GM18526 (cell line): Measurements from ENCODE around the gene FAP.

Source experiments
- POLR2A ChIP-seq: IDR thresholded peaks from 3 replicates; pipeline ENCODE4 v1.6.1; 2011; ENCODE audit not compliant: insufficient read length; ENCODE audit errors: extremely low read depth

FAP gene

DNA sequence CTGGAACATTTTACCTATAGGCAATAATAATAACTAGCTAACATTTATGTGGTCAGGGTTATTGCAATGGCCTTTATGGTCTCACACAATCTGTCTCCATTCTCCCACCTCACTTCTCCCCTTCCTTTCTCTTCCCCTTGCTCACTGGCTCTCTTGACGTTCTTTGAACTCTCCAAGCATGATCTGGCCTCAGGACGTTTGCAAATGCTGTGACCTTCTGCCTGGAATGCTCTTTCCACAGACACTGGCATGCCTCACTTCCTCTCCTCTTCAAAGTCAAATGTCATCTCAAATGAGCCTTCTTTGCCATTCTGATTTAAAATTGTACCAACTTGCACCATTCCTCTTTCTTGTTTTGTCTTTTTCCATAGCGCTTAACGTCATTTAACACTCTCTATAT, 65.9 kb downstream of the FAP start:
- no peak for TF ChIP-seq POLR2A

DNA sequence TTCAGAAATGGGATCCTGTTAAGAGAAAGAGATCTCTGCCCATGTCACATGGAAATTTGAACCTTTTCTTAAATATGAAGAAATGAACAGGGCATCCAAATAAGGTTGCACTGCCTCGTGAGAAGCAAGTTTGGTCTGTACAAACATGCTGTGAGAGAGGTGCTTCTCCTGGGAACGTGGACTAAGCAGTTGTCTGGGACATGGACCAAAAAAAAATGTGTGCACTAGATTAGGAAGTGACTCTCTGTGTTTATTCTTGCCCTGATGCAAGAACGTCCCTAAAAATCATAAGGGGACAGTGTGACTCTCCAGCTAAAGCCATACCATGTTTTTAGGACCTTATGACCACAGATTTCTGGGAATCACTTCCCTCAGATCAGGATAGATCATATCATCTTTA, 67.5 kb downstream of the FAP start:
- no peak for TF ChIP-seq POLR2A

DNA sequence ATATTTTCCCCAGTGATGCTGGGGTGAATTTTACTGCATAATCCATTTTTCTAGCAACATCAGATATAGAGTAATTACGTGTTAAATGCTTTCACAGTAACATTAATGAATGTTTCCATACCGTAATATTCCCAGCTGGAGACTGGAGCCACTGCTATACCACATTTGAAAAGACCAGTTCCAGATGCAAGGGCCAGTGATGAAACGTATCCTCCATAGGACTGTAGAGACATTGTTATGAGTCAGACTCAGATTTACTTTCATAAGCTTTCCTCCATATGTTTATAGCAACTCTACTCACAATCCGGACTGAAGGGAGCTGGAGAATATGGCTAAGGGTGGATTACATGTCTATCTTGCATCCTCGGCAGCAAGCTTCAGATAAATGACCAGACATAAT, 68.5 kb downstream of the FAP start:
- no peak for TF ChIP-seq POLR2A

DNA sequence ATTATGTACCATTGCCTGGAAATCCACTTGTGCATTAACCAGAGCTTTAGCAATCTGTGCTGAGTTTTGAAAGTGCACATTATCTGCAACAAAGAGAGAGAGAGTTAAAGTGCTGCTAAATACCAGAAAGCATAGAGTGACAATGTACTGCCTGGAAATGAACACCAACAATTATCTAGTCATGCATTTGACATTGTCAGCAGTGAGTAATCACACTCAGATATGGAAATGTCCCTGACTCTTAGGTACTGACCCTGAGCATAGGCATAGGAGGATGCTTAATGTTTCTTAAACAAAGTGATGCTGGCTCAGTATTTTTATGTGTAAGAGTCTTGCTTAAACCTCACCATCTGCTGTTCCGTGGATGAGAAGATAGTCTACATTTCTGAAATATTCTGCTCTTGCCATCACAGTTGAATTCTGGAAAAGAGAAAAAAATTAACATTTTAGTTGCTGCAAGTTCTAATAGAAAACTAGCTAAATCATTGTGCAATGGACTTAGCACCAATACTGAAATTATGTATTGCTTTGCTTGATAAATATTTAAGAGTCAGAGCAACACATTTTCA, 70.4 kb downstream of the FAP start:
- TF ChIP-seq POLR2A, result no peak

DNA sequence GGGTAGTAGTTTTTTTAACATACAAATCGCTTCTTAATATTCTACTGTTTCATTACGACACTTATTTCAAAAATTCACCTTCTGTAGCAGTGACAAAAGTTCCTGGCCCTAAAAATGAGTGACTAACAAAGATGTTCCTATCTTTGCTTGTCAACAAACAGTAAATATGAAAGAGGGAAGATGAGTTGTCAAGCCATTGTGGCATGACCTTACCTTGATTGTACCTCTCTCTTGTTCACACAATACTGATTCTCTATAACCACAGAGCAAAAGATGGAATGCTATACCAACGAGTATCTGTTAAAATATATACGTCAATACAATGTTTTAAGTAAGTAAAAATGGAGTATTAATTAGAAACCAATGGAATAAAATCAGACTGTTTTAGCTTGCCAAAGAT, 76.5 kb downstream of the FAP start:
- no peak for TF ChIP-seq POLR2A

DNA sequence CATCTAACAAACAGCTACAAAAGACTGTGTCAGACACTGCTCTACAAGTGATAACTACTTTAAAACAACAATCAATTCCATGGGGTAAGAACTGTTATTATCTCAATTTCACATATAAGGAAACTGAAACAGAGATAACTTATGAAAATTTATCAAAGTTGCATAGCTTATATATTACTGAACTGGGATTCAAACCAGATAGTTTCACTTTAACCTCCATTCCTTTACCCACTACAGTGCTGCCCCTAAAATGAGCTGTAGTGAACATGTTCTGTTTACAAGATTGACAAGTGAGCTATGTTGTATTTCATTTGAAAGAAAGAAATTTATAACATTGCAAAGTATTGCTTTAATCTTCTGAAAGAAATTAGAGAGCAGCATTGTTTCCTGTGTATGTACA, 77.1 kb downstream of the FAP start:
- no peak for TF ChIP-seq POLR2A

DNA sequence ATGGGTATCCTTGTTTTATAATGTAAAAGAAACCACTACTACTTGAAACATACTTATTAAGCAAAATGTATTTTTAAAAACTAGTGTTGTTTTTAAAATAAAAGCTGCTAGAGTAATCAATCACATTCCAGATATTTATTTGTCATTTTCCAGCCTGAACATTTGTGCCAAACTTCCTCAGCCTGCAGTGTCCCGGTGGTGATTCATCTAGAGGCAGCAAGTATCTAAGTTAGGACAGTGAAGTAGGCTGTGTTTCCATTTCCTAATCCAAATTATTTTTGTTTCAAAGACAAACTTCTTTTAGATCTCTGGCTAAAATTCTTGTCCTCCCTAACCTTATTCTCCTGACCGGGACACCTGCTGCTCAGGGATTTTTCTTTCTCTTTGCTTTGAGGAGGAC, 78.4 kb downstream of the FAP start:
- no peak for TF ChIP-seq POLR2A

DNA sequence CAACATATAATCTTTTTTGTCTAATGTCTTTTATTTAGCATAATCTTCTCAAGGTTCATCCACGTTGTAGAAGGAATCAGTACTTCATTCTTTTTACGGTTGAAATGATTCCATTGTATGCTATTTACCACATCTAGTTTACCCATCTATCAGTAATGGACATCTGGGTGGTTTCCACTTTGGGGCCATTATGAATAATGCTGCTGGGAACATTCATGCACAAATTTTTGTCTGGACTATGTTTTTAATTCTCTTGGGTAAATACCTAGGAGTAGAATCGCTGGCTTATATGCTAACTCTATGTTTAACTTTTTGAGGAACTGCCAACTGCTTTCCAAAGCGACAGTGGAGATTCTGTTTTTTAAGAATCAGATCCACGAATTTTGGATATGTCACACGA, 83.8 kb downstream of the FAP start:
- TF ChIP-seq POLR2A, result no peak

DNA sequence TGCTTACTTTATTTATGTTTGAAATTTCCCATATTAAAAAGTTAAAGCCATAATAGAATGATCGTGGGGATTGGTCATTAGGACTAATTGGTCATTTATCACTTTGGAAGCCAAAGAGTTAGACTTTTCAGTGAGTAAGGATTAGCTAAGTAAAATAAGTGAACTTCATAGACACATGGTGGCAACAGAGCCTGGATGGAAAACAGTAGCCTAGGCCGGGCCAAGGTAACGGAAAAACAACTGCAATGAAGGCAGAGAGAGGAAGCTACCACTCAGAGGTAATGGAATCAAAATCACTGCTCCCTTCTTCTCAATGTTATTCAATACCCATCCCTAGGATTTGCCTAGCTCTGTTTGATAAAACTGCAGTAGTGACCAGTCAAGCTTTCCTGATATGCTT, 87.1 kb downstream of the FAP start:
- no peak for TF ChIP-seq POLR2A

DNA sequence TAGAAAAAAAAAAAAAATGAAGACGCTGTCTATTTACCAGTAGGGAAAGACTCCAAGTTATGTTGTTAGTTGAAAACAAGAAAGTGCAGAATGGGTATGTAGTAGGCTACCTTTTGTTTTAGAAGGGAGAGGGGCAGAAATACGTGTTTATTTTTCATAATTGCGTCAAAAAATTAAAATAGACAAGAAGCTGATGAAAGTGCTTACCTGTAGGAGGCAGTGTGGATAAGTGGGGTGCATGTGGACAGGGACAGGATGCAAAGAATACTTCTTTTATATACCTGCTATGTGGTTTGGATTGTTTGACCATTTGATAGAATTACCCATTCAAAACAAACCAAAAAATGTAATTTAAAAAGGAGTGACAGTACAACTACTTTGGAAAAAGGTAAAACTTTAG, 88.2 kb downstream of the FAP start:
- no peak for TF ChIP-seq POLR2A

DNA sequence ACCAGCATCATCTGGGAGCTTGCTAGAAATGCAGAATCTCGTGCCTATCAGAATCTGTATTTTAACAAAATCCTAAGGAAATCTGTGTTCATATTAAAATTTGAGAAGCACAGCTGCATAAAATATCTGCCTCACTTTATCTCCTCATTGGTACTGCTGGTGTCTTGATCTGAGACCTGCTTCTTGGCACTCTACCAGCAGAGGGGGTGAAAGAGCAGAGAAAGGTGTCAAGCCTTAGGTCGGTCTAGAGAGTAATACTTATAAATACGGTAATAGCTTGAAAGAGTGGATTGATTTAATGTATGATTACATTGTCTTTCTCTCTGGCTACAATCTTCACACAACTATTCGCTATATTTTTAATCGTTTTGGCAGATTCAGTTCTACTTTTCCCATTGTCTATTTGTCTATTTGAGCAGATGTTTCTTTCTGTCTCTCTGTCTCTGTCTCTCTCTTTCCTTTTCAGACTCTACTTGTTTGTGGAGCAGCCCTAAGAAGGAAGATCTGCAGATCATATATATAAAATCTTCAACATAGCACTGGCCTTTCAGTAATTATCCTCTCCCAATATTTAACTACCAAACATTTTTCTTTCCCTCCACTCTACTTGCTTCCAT, 89.5 kb downstream of the FAP start:
- no peak for TF ChIP-seq POLR2A

DNA sequence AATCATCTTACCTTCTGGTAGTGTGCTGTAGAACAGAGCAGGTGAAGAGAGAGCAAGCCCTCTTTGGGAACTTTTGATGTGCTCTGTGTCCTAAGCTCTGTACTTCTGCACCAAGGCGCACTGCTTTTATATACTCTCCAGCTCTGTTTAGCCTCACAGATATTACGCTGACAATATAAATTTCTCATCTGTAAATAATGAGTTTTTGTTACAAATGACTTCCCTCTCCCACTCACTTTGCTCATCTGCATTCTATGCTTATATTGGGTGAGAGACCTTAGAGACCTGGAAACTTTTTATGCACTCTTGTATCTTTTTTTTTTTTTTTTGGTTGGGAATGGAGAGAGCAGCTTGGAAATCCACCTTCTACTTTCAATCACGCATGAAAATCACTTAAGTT, 91.1 kb downstream of the FAP start, which contains the start of gene GCG:
GCG (minus strand) TSS at position 101 of the 400 bp plus-strand sequence. CDS start 3,069 bp downstream, outside the sequence.
- TF ChIP-seq POLR2A, result no peak

DNA sequence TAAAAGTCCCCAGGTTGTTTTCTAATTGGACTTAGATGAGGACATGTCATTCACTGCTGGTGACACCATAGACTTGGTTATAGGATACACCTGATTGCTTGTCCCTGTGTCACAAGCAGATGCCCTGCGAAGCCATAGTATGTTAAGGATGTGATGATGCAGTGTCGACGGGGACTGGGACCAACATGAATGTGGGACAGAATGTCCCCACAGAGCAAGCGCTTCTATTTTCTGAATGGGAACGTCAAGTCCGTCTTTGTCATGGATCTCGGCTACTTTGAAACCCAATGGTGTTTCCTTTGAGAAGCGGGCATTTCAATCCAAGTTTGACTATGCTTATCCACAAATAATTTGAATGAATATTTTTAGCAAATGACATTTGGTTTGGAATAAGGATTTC, 93.3 kb downstream of the FAP start:
- no peak for TF ChIP-seq POLR2A

DNA sequence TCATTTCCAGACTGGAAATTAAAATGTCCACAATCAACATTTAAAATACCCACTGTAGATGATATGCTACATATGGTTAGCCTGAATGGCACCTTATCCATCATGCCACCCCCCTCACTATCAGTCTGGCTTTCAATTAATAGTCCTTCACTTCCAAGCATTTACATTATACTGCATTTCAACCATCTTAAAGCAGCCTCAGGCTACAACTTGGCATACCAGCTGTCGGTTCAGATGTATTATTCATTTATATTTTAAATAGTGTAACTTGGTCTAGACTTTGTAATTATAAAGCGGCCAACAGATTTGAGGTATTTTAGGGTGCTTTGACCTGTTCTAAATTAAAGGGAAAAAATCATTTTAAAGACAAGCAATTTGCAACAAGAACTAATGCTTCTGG, 93.8 kb downstream of the FAP start:
- TF ChIP-seq POLR2A, result no peak

DNA sequence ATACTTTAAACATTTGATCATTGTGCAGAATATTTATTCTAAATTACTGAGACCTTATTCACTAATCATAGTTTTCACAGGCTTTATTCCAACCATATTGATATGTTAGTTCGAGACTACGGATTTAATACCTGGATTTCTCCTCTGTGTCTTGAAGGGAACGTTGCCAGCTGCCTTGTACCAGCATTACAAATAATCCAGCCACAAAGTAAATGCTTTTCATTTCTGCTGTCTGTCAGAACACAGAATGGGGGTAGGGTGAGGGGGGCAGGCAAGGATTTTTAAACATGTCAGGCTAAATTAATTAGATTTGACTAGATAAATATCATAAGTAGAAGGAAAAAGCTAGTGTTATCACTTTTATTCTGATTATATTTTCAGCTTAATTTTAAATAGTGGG, 94.3 kb downstream of the FAP start:
- TF ChIP-seq POLR2A, result no peak

DNA sequence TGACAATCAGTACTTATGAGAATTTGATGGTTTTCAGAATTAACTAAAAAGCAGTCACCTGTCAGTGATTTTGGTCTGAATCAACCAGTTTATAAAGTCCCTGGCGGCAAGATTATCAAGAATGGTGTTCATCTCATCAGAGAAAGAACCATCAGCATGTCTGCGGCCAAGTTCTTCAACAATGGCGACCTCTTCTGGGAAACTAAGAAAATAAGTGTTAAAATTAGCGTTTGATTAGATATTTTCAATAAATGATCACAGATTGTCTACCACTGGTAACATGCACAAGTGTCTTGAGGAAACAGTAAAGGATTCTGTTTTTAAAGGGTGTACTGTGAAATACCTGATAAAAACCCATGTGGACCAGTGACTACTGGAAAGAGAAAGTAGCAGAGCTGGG, 99.3 kb downstream of the FAP start:
- TF ChIP-seq POLR2A, result no peak

DNA sequence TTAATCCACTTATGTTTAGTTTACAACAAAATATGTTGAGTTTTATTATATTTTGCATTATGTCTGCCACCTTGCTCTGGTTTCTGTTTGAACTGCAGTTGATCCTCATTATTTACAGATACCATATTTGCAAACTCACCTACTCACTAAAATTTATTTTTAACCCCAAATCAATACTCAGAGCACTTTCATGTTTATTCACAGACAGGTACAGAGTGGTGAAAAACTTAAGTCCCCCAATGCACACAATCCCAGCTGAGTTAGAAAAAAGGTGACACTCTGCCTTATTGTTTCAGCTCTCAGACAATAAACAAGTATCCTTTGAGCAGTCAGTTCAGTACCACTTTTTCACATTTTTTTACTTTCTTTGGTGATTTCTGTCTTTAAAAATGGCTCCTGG, 104.9 kb downstream of the FAP start:
- TF ChIP-seq POLR2A, result no peak

DNA sequence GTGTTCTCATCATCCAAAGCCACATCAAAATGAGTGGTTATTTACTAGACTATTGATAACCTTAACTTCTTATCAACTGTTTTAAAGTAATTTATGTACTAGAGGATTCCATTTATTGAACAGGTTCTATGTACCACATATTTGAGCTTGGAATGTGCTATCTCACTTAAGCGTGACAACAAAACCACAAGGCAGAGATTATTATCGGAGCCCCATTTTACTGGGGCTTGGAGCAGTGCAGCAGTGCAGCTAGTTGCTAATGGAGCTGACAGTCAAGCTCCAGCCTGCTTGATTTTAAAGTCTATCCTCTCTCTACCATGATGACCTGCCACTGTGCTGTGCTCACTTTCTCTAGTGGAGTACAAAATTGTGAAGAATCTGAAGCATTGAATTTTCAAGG, 115.8 kb downstream of the FAP start:
- TF ChIP-seq POLR2A, result no peak

DNA sequence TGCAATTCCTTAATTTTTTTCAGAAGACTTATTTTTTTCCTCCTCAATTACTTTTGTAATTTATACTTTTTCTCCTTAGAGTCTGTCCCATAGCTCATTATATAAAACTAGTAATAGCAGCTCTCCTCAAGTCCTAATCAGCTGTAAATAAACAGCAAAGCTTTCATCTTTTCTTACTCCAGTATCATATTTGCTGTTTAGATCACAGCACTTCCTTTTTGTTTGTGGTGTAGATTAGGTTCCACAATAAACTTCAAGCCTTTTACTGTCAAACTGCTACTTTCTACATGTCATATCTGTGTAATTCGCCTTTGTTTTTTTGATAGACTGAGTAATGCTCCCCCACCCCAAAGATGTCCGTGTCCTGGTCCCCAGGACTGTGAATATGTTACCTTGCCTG, 116.7 kb downstream of the FAP start:
- TF ChIP-seq POLR2A, result no peak
